Trophoblast cell (in vitro differentiated cells and primary cell): ENCODE data around the gene OR52R1. TPM values are rescaled to one million over a fixed set of nuclear protein-coding genes. Genes with fewer than 3 reads are reported as not detected.

Source experiments
- DNase-seq, 2 donors: peaks; one replicate each; pipeline ENCODE4 v3.0.0-alpha.2; 2016
- H2AFZ ChIP-seq: 2 replicates; pipeline ENCODE4 v1.6.1; 2013; ENCODE audit warnings: low read length, moderate library complexity, mild to moderate bottlenecking; ENCODE audit not compliant: insufficient read depth, poor library complexity
- H2AK5ac ChIP-seq: 2 replicates; pipeline ENCODE4 v1.6.1; 2013; ENCODE audit warnings: mild to moderate bottlenecking, low read length
- H2BK120ac ChIP-seq: 2 replicates; pipeline ENCODE4 v1.6.1; 2013; ENCODE audit warnings: low read length, mild to moderate bottlenecking, moderate library complexity; ENCODE audit not compliant: insufficient read depth, poor library complexity
- H2BK12ac ChIP-seq: 2 replicates; pipeline ENCODE4 v1.6.1; 2013; ENCODE audit warnings: mild to moderate bottlenecking, low read length, moderate library complexity
- H2BK5ac ChIP-seq: 2 replicates; pipeline ENCODE4 v1.6.1; 2013; ENCODE audit warnings: low read length, low read depth, moderate library complexity, mild to moderate bottlenecking; ENCODE audit not compliant: poor library complexity
- H3K14ac ChIP-seq: 2 replicates; pipeline ENCODE4 v1.6.1; 2013; ENCODE audit warnings: mild to moderate bottlenecking, low read length
- H3K18ac ChIP-seq: 2 replicates; pipeline ENCODE4 v1.6.1; 2013; ENCODE audit warnings: mild to moderate bottlenecking, low read length
- H3K23ac ChIP-seq: 2 replicates; pipeline ENCODE4 v1.6.1; 2013; ENCODE audit warnings: low read length
- H3K27ac ChIP-seq: 2 replicates; pipeline ENCODE4 v1.5.1; 2013; ENCODE audit warnings: low read depth, mild to moderate bottlenecking, inconsistent platforms, low read length, moderate library complexity
- H3K27me3 ChIP-seq: 2 replicates; pipeline ENCODE4 v1.6.1; 2013; ENCODE audit warnings: inconsistent platforms, mild to moderate bottlenecking, low read length, moderate library complexity; ENCODE audit not compliant: insufficient read depth
- H3K36me3 ChIP-seq, 2 experiments: 1 replicate in 1 of 2; 2 replicates in 1 of 2; pipeline ENCODE4 v1.6.1; 2013; ENCODE audit warnings: low read length in 2 of 2, mild to moderate bottlenecking in 2 of 2, moderate library complexity in 1 of 2; ENCODE audit not compliant: insufficient read depth in 2 of 2, control insufficient read depth in 1 of 2
- H3K4ac ChIP-seq: 2 replicates; pipeline ENCODE4 v1.6.1; 2013; ENCODE audit warnings: low read depth, mild to moderate bottlenecking, low read length, moderate library complexity
- H3K4me1 ChIP-seq, 2 experiments: 1 replicate in 1 of 2; 2 replicates in 1 of 2; pipeline ENCODE4 v1.6.1; 2013; ENCODE audit warnings: low read length in 2 of 2, mild to moderate bottlenecking in 2 of 2, moderate library complexity in 1 of 2; ENCODE audit not compliant: insufficient read depth in 2 of 2, control insufficient read depth in 1 of 2
- H3K4me2 ChIP-seq: 2 replicates; pipeline ENCODE4 v1.6.1; 2013; ENCODE audit warnings: inconsistent platforms, mild to moderate bottlenecking, low read length, moderate library complexity
- H3K4me3 ChIP-seq: 2 replicates; pipeline ENCODE4 v1.5.1; 2013; ENCODE audit warnings: mild to moderate bottlenecking, low read depth, low read length, inconsistent platforms
- H3K79me1 ChIP-seq: one replicate; pipeline ENCODE4 v1.6.1; 2013; ENCODE audit warnings: low read length
- H3K79me2 ChIP-seq: 2 replicates; pipeline ENCODE4 v1.6.1; 2013; ENCODE audit warnings: low read length, mild to moderate bottlenecking; ENCODE audit not compliant: control insufficient read depth, insufficient read depth, poor library complexity
- H3K9ac ChIP-seq: 2 replicates; pipeline ENCODE4 v1.6.1; 2013; ENCODE audit warnings: mild to moderate bottlenecking, low read length
- H3K9me3 ChIP-seq: 2 replicates; pipeline ENCODE4 v1.6.1; 2013; ENCODE audit warnings: low read depth, mild to moderate bottlenecking, control low read depth, inconsistent platforms, low read length; ENCODE audit not compliant: insufficient read depth
- H4K12ac ChIP-seq: 2 replicates; pipeline ENCODE4 v1.6.1; 2013; ENCODE audit warnings: low read depth, mild to moderate bottlenecking, low read length, moderate library complexity
- H4K8ac ChIP-seq: 2 replicates; pipeline ENCODE4 v1.6.1; 2013; ENCODE audit warnings: low read depth, mild to moderate bottlenecking, low read length, moderate library complexity
- H4K91ac ChIP-seq: one replicate; pipeline ENCODE4 v1.6.1; 2013; ENCODE audit warnings: low read depth, mild to moderate bottlenecking, low read length, moderate library complexity
- WGBS: extraction: QIAGEN DNeasy Blood & Tissue Kit; methylation state at CpG from one replicate; pipeline ENCODE4 v1.1.7; 2013; ENCODE audit warnings: missing lambda C conversion rate; ENCODE audit not compliant: insufficient read length, insufficient coverage; ENCODE audit errors: extremely low coverage; 5-methylcytosine and 5-hydroxymethylcytosine counted together
- polyA plus RNA-seq: library from polyadenylated mRNA; stranded (reverse); fragments of 200-250 nt; gene quantifications from 2 replicates; pipeline ENCODE4 v1.2.3, GENCODE V29; 2013

The OR52R1 gene
- not detected in 2 replicates for polyA plus RNA-seq

GRCh38 chr11:4804280-4804679 lies at the start of gene OR52R1:
Gene OR52R1, minus strand, starts transcription at chr11:4804380. Its CDS starts 0 bp downstream, at chr11:4804380.
- no peak within 1 kb of the TSS for H3K9ac ChIP-seq
- no peak within 1 kb of the TSS for H4K8ac ChIP-seq
- WGBS: no CpG with 5 or more reads among the region's 3 CpGs
- no peak within 1 kb of the TSS for H3K4me3 ChIP-seq
- no peak within 1 kb of the TSS for H3K4ac ChIP-seq
- H3K79me1 ChIP-seq: no peaks in the 10 kb centered on the region
- no peaks in the 10 kb centered on the region for H3K79me2 ChIP-seq
- no peak within 1 kb of the TSS for H3K27ac ChIP-seq
- no peak within 1 kb of the TSS for H3K4me2 ChIP-seq
- no peak within 1 kb of the TSS for H2BK120ac ChIP-seq
- H4K12ac ChIP-seq: no peak within 1 kb of the TSS
- H2BK5ac ChIP-seq: no peak within 1 kb of the TSS
- H3K23ac ChIP-seq: no peak within 1 kb of the TSS
- H3K27me3 ChIP-seq: no peaks in the 10 kb centered on the region
- H3K36me3 ChIP-seq: no peaks in the 10 kb centered on the region
- no peak within 1 kb of the TSS for H2BK12ac ChIP-seq
- peaks cover 2% of the 10 kb centered on the region for H3K9me3 ChIP-seq
- DNase-seq: no peak
- H4K91ac ChIP-seq: no peak within 1 kb of the TSS
- no peak within 1 kb of the TSS for H2AK5ac ChIP-seq
- H2AFZ ChIP-seq: no peak within 1 kb of the TSS
- no peak within 1 kb of the TSS for H3K14ac ChIP-seq
- H3K4me1 ChIP-seq: no peaks in the 10 kb centered on the region
- H3K18ac ChIP-seq: no peak within 1 kb of the TSS

DNA sequence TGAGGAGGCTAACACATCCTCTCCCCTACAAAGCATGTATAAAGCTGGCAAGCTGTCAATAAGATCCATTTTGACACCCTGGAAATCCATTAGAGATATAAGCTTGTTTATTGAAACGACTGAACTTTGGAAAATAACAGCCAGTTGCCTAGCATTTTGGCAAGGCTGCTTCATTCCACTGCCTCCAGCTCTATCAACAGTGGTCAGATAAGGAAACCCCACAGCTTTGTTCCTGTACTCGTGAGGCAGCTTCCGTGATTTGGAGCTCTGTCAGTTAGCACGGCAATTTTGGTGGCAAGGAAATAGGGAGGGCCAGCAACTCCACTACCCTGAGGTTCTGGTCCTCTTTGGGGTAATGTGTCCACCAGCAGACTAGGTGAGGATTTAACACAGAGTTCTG lies 46.9 kb upstream of the OR52R1 start:
- no peaks in the 10 kb centered on the region for H3K4me1 ChIP-seq
- H2BK5ac ChIP-seq: no peak overlapping the region
- H3K79me1 ChIP-seq: no peaks in the 10 kb centered on the region
- peak overlapping the region; percentile 80 for H4K12ac ChIP-seq
- H3K79me2 ChIP-seq: no peaks in the 10 kb centered on the region
- H4K8ac ChIP-seq: no peak overlapping the region
- no peak overlapping the region for H3K27ac ChIP-seq
- H3K36me3 ChIP-seq: no peaks in the 10 kb centered on the region
- no peak overlapping the region for H4K91ac ChIP-seq
- no peak overlapping the region for H3K4ac ChIP-seq
- WGBS: no CpG with 5 or more reads among the region's 4 CpGs
- H2AK5ac ChIP-seq: no peak overlapping the region
- H3K4me2 ChIP-seq: no peak overlapping the region
- peak overlapping the region; percentile 63 for H2AFZ ChIP-seq
- H2BK12ac ChIP-seq: no peak overlapping the region
- H3K4me3 ChIP-seq: no peak overlapping the region
- DNase-seq: no peak
- no peak overlapping the region for H2BK120ac ChIP-seq
- H3K27me3 ChIP-seq: no peaks in the 10 kb centered on the region
- no peak overlapping the region for H3K23ac ChIP-seq
- H3K14ac ChIP-seq: no peak overlapping the region
- no peak overlapping the region for H3K18ac ChIP-seq
- no peak overlapping the region for H3K9ac ChIP-seq
- H3K9me3 ChIP-seq: peaks cover 3% of the 10 kb centered on the region

DNA sequence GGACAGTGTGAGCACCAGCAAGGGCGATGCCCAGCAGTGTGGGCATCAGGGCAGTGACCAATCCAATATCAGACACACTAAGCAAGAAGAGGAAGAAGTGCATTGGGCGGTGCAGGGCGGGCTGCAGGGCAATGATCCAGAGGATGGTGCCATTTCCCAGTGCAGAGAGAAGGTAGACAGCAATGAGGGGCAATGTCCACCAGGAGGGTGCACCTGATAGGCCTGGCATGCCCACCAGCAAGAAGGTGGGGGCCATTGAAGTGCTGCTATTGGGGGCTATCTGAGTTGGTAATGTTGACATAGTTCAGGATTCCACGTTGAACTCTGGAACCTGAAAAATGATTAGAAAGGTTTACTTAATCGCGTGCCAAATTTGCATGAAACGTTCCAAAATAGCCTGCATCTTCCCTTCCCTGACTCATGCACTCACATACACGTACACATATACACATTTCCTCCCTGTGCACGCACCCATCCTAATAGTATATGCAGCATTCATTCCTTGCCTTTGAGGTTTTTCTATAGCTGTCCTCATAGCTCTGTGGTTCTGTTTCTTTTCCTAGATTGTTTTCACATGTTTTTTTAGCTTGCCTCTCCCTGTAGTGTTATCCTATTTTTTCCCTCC lies 44.8 kb upstream of the OR52R1 start, which contains the start of gene OR51S1:
OR51S1 (minus strand) TSS at position 301 of the 625 bp plus-strand sequence; CDS start at position 301, 0 bp downstream.
- Histone ChIP-seq H3K79me1 (no peaks in the 10 kb centered on the region), H4K91ac (no peak within 1 kb of the TSS), H2BK5ac (no peak within 1 kb of the TSS), H3K27ac (no peak within 1 kb of the TSS), H2AK5ac (no peak within 1 kb of the TSS), H3K79me2 (no peaks in the 10 kb centered on the region), H3K4me3 (no peak within 1 kb of the TSS), H2AFZ (no peak within 1 kb of the TSS), H4K12ac (no peak within 1 kb of the TSS), H3K14ac (no peak within 1 kb of the TSS), H3K27me3 (no peaks in the 10 kb centered on the region), H3K4me1 (no peaks in the 10 kb centered on the region), H3K4ac (no peak within 1 kb of the TSS), H2BK12ac (no peak within 1 kb of the TSS), H3K4me2 (no peak within 1 kb of the TSS), H3K36me3 (no peaks in the 10 kb centered on the region), H3K9me3 (no peaks in the 10 kb centered on the region), H3K18ac (no peak within 1 kb of the TSS), H3K23ac (no peak within 1 kb of the TSS), H4K8ac (no peak within 1 kb of the TSS), H3K9ac (no peak within 1 kb of the TSS), H2BK120ac (no peak within 1 kb of the TSS)
- no CpG with 5 or more reads among the region's 9 CpGs for WGBS
- DNase-seq: no peak

DNA sequence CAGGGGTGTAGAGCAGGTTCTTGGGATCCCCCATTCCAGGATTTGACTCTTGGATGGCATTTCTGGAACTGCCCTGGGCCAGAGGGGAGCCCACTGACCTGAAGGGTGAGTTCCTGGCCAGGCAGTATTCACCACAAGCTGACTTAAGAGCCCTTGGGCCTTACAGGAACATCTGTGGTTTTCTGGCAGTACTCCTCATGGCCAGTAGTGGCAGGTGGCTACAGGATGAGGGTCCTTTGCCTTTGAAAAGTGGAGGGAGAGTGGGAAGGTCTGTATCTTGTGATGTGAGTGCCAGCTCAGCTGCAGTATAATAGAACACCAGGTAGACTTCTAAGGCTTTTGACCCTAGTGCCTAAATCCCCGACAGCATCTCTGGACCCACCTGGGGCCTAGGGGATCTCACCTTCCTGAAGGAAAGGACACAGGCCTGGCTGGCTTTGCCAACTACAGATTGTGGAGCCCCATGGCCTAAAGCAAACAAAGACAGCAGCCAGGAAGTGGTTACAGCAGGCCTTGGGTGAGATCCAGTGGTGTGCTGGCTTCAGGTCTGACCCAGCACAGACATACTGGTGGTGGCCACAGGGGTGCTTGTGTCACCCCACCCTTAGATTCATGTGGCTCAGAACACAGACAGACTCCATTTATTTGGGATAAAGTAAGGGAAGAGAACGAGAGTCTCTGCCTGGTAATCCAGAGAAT lies 35.8 kb upstream of the OR52R1 start:
- Histone ChIP-seq H3K14ac (no peak overlapping the region), H3K9ac (no peak overlapping the region), H3K27ac (no peak overlapping the region), H3K79me1 (no peaks in the 10 kb centered on the region), H3K18ac (no peak overlapping the region), H3K36me3 (no peaks in the 10 kb centered on the region), H4K91ac (no peak overlapping the region), H3K4me3 (no peak overlapping the region), H3K9me3 (peaks cover 5% of the 10 kb centered on the region), H3K4me2 (no peak overlapping the region), H4K8ac (no peak overlapping the region), H2BK12ac (no peak overlapping the region), H3K4ac (no peak overlapping the region), H2BK120ac (no peak overlapping the region), H4K12ac (no peak overlapping the region), H2AK5ac (no peak overlapping the region), H3K4me1 (peaks cover 0 to 2% of the 10 kb centered on the region in 2 experiments), H3K27me3 (no peaks in the 10 kb centered on the region), H2BK5ac (no peak overlapping the region), H3K79me2 (no peaks in the 10 kb centered on the region), H3K23ac (no peak overlapping the region), H2AFZ (no peak overlapping the region)
- WGBS: no CpG with 5 or more reads among the region's 2 CpGs
- no peak for DNase-seq
